GM18502 (cell line): Measurements from ENCODE around the gene FCF1.

Source experiments
- ATAC-seq: cut with Tn5 transposase; IDR thresholded peaks from one replicate; pipeline ENCODE4 v1.9.1; 2021; ENCODE audit warnings: mild to moderate bottlenecking; ENCODE audit not compliant: unreplicated experiment, poor library complexity

The FCF1 gene

DNA sequence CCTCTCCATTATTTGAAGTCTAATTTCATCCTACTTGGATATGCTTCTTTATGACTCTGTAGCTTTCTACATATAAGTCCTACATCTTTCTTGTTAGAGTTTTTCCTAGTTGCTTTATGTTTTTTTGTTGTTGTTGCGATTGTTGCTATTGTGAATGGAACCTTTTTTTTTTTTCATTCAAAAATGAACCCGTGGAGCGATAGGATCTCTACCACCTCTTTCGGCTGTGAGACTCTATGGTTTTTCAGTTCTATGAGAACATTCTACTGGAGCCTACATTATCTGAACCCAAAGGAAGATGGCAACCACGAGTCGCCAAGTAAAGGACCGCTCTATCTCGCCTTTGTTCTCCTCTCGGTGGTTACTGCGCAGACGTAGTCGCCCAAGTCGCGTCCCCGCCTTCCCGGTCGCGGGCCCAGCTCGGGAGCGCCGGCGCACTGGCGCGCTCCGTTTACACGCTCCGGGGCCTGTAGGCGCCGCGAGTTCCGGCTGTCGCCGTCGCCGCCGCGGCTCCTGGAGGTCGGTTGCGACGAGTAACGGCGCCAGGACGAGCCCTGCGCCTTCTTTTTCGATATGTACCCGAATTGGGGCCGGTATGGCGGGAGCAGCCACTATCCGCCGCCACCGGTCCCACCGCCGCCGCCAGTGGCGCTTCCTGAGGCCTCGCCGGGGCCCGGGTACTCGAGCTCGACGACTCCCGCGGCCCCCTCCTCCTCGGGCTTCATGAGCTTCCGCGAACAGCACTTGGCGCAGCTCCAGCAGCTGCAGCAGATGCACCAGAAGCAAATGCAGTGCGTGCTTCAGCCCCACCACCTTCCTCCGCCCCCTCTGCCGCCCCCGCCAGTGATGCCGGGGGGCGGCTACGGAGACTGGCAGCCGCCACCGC is 50.2 kb downstream of the FCF1 start, which contains the start of gene YLPM1:
TSS of gene YLPM1 (plus strand) at position 400 of the 886 bp plus-strand sequence. CDS start at position 574, 174 bp downstream.
- ATAC-seq, result peak; percentile 92

GRCh38 chr14:74763803-74764531 is 51.0 kb downstream of the FCF1 start:
- ATAC-seq, result no peak

DNA sequence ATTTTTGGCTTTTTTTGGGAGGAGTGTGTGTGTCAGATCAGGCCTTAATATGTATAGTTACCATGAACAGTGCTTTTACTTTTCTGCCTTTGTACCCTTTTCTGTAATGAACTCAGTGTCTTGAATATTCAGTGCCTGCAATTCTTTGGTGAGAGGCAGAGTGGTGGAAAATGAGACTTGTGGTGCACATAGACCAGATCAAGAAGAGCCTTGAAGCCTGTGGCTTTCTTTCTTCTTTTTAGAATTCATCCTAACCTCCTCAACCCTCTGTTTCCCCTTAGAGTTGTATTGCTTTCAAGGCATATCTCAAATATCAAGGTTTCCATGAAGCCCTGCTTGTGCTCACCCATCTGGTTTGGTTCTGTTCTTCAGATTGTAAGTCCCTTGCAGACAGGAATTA is 52.8 kb downstream of the FCF1 start:
- no peak for ATAC-seq

GRCh38 chr14:74771399-74771798 is 58.5 kb downstream of the FCF1 start:
- no peak for ATAC-seq

DNA sequence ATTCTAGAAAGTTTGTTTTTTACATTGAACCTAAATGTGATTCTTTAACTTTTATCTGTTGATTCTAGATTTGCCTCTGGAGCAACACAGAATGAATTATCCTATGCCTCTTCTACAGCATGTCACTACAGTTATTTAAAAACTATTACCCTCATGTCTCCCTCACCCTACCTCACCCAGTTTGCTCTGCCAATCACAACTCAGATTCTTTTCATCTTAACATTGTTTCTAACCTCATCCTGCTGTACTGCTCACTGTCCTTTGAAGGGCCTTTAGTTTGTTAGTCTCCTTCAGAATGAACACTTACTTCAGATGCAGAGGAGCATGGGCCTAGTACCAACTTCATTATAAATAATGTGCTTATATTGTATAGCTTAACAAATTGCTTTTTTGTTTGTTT is 71.7 kb downstream of the FCF1 start:
- no peak for ATAC-seq

DNA sequence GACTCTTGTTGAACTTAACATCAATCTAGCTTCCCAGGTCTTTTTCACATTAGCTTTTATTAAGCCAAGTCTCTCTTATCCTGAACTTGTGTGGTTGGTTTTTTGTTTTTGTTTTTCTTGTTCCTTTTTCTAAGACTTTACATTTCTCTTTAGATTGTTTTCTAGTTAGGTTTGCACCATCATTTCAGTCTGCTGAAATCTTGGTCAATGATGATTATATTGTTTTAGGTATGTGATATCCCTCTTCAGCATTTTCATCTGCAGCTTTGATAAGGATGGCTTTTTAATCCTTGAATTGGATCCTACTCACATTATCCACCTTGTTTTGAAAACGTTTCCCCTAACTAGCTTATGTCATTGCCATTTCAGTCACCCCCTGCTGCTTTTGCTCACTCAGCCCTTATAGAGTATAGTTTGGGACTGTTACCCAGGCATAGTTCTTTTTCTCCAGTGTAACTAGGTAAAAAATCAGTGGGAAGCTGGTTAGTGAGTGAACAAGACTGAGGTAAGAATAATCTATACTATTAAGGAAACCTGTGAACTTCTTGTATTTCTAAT is 72.2 kb downstream of the FCF1 start:
- no peak for ATAC-seq

DNA sequence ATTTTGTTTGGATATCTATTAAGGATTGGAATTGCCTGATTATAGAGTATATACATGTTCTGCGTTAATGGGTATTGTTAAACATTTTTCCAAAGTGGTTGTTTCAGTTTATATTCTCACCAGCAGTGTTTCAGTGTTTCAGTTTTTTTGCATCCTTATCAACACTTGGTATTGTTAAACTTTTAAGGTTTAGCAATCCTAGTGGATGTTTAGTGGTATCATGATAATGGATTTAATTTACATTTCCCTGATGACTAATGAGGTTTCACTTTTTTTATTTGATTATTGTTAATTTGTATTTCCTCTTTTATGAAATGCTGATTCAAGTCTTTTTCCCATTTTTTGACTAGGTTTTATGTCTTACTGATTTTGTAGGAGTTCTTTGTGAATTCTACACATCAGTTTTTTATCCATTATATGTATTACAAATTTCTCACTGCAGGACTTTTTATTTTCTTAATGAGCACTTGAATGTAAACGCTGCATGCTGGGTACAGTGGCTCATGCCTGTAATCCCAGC is 73.9 kb downstream of the FCF1 start:
- no peak for ATAC-seq
